Thyroid gland (tissue), 4 donors: ENCODE measurements around the gene RAD1.

ENCODE experiments used
- POLR2A ChIP-seq, 2 donors: fragments of 450-650 bp; IDR thresholded peaks; one replicate each; pipeline ENCODE4 v1.6.1; 2017; ENCODE audit warnings: antibody characterized with exemption in 2 of 2, mild to moderate bottlenecking in 2 of 2, moderate library complexity in 1 of 2
- TF ChIP-seq, protein P1 (sequence below), 6 experiments: fragments of 200-600 bp in 3 of 6; fragments of 450-650 bp in 3 of 6; sonication (generic) in 3 of 6; IDR thresholded peaks; one replicate each; pipeline ENCODE4 v1.5.1; 2016 to 2019; ENCODE audit warnings: antibody characterized with exemption in 6 of 6, mild to moderate bottlenecking in 2 of 6, inconsistent platforms in 1 of 6, moderate library complexity in 1 of 6

DNA sequence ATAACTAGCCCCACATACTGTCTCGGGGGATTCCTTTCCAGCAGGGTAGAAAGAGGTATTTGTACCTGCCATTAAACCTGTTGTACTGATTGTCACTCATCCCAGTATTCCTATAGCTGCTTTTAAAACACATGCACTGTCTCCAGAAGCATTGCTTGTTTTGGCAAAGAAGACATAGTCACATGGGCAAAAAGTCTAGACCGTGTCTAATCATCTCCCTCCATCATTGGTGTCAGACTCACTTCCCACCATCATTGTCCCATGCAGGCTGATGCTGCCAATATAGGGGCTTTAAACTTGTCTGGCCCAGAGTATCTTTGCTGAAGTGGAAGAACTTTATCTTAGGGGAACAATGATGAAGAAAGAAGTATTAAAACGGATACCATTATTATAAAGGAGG lies 26.6 kb upstream of the RAD1 start:
- TF ChIP-seq, protein P1, sequence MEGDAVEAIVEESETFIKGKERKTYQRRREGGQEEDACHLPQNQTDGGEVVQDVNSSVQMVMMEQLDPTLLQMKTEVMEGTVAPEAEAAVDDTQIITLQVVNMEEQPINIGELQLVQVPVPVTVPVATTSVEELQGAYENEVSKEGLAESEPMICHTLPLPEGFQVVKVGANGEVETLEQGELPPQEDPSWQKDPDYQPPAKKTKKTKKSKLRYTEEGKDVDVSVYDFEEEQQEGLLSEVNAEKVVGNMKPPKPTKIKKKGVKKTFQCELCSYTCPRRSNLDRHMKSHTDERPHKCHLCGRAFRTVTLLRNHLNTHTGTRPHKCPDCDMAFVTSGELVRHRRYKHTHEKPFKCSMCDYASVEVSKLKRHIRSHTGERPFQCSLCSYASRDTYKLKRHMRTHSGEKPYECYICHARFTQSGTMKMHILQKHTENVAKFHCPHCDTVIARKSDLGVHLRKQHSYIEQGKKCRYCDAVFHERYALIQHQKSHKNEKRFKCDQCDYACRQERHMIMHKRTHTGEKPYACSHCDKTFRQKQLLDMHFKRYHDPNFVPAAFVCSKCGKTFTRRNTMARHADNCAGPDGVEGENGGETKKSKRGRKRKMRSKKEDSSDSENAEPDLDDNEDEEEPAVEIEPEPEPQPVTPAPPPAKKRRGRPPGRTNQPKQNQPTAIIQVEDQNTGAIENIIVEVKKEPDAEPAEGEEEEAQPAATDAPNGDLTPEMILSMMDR (IDR thresholded peaks at IDR 0.05) = no peak
- TF ChIP-seq POLR2A (IDR thresholded peaks at IDR 0.05) = no peak
